C4-2B (cell line): ENCODE measurements around the gene S100A3.
"Not testable (repeated sequence)": the region's sequence is repeated elsewhere in the genome, so short reads cannot be mapped to it uniquely, and the experiment has no call there.

Experiments
- H3K27ac ChIP-seq: fragments of 450-650 bp; 2 replicates; pipeline ENCODE4 v1.5.1; 2017
- CTCF ChIP-seq: fragments of 450-650 bp; conservative IDR thresholded peaks from 2 replicates; pipeline ENCODE4 v1.5.1; 2017; ENCODE audit warnings: mild to moderate bottlenecking
- ZFX ChIP-seq: fragments of 450-650 bp; IDR thresholded peaks from 2 replicates; pipeline ENCODE4 v1.6.1; 2017

S100A3 gene

GRCh38 chr1:153548722-153549688 is at the start of gene S100A3:
Gene S100A3, minus strand, starts transcription at chr1:153549258. Its CDS starts 773 bp downstream, at chr1:153548485.
- TF ChIP-seq CTCF (no peak), ZFX (no peak)

GRCh38 chr1:153598309-153599172 is 49.5 kb upstream of the S100A3 start:
- TF ChIP-seq CTCF, result no peak
- no peak for TF ChIP-seq ZFX
- H3K27ac ChIP-seq, result no peak overlapping the region

More at GRCh38 chr1:153548722-153549688, at the start of gene S100A3:
- no peak within 1 kb of the TSS for H3K27ac ChIP-seq

GRCh38 chr1:153597206-153597605 is 48.1 kb upstream of the S100A3 start:
- no peak for TF ChIP-seq ZFX
- no peak for TF ChIP-seq CTCF
- H3K27ac ChIP-seq, result no peak overlapping the region

- no peak overlapping the region for H3K27ac ChIP-seq
- TF ChIP-seq CTCF, result no peak
- TF ChIP-seq ZFX, result no peak
Measured at GRCh38 chr1:153592748-153593147, 43.7 kb upstream of the S100A3 start.

- no peak overlapping the region for H3K27ac ChIP-seq
- TF ChIP-seq ZFX, result no peak
Measured at GRCh38 chr1:153588482-153588881, 39.4 kb upstream of the S100A3 start.

GRCh38 chr1:153588033-153588432 is 39.0 kb upstream of the S100A3 start:
- not testable (repeated sequence) for H3K27ac ChIP-seq

- no peak overlapping the region for H3K27ac ChIP-seq
- TF ChIP-seq ZFX (no peak), CTCF (no peak)
Measured at GRCh38 chr1:153587314-153587713, 38.3 kb upstream of the S100A3 start.

- TF ChIP-seq ZFX (no peak), CTCF (no peak)
- no peak overlapping the region for H3K27ac ChIP-seq
Measured at GRCh38 chr1:153586347-153586746, 37.3 kb upstream of the S100A3 start.
